Lung microvascular endothelial cell (primary cell): ENCODE results near the gene SLC31A1. TPM values are rescaled to one million over a fixed set of nuclear protein-coding genes. Genes with fewer than 3 reads are reported as not detected.
"Not testable (repeated sequence)": the region's sequence is repeated elsewhere in the genome, so short reads cannot be mapped to it uniquely, and the experiment has no call there.

ENCODE experiments used
- DNase-seq, 2 donors: peaks; one replicate each; pipeline versions ENCODE4 v3.0.0 to v3.0.0-alpha.2; 2010; ENCODE audit warnings: low read depth in 2 of 2
- total RNA-seq: library from RNA; depleted of rRNA; stranded (reverse); fragments of >200 nt; gene quantifications from 2 replicates; pipeline ENCODE4 v1.2.1, GENCODE V29; 2014

The SLC31A1 gene
- total RNA-seq, 1 donor from 2014 or later = 13.7 TPM

DNA sequence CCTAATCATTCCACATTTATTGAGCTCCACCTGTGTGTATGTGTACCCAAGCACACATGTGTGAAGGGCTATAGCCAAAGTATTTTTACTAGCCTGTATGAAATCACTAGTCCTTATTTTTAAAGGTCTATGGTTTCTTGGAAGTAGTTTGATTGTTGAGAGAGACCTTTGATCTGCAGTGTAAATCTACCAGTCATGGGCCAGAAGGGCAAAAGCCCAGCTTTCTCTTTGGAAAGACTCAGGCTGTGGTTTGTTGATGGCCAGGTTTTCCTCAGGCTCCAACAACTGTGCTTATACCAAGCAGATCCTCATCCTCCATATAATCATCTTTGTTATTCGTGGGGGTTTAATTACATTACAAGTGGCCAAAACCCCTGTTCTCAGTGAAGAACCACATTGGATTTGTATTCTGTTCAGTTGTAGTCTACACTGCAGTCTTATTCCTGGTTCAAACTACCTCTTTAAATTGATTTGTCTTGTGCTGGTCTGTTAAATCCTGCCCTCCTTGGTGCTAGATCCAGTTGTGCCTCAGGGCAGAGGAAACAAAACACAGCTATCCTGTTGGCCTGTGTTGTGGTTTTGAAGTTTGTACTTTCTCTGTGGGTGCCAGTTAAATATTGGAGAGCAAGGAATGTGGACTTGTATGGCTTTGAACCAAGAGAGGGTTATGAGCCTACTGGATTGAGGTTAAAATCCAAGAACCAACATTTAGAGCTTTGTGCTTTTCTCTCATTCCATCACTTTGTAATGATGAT, 40.8 kb downstream of the SLC31A1 start:
- no peak for DNase-seq

DNA sequence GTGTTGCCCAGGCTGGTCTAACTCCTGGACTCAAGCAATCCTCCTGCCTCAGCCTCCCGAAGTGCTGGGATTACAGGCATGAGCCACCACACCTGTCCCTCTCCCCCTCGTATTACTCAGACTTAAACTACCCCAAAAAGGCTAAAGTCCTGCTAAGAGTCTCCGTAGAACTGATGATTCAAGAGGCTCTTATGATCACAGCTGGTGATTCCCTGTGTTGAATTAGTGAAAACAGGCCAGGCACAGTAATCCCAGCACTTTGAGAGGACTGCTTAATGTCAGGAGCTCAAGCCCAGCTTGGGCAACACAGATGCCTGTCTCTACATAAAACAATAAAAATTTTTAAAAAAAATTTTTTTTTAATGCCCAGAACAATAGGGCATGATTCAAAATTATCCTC, 44.8 kb downstream of the SLC31A1 start:
- DNase-seq = no peak

DNA sequence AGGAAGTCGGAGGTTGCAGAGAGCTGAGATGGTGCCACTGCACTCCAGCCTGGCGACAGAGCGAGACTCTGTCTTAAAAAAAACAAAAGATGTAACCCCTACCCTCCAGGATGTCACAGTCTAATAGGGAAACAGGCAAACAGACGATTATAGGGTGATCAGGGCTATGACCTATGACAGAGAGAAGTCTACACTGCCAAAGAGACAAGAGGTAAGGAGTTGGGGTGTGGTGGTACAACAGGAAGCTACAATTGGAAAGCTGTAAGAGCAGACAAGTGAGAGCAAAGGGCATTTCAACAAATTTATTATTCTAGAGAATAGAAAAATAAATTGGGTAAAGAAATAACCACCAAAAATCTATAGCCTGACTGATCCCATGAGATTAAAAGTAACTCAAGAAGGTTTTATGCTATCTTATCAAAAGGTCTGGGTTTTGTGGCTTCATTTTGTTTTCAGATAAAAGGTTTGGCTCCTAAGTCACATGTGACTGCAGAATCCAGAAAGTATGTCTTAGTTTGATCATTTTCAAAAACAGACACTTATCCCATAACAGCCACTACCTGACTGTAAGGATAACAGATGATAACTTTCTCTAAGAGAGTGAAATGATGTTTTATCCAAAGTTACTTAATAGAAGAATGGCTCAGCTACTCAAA, 46.7 kb downstream of the SLC31A1 start:
- DNase-seq = no peak

DNA sequence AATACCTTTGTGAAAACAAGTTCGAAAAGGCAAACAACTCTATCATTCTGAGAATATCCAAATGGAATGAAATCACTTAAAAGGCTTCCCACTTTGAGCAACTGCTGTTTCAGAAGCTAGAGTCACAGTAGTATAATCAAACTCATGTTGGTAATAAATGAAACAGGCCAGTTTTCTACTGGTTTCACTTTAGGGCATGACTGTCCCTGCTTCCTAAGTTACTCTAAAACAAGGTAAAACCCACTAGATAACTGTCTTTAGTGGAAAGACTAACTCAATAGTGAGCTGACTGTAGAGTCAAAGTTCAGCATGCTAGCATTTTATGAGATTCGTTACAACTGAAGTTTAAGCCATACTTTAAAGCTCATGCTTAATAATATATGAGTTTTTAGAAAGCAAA, 48.0 kb downstream of the SLC31A1 start:
- DNase-seq = no peak

DNA sequence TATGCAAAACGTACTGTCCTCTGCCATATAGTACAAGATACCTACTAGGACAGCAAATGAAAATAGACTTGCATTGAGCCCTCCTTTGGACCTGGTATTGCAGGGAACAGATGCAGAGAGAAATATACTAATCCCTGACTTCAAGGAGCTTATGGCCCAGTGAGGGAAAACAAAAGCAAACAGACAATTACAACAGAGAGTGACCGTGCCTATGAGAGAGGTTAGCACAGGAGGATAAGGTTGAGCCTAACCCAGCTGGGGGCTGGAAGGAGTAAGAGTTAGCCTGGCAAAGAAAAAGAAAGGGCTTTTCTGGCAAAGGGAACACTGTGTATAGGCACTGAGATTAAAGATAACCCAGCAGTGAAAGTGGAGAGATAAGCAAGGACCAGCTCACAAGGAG, 48.5 kb downstream of the SLC31A1 start:
- no peak for DNase-seq

DNA sequence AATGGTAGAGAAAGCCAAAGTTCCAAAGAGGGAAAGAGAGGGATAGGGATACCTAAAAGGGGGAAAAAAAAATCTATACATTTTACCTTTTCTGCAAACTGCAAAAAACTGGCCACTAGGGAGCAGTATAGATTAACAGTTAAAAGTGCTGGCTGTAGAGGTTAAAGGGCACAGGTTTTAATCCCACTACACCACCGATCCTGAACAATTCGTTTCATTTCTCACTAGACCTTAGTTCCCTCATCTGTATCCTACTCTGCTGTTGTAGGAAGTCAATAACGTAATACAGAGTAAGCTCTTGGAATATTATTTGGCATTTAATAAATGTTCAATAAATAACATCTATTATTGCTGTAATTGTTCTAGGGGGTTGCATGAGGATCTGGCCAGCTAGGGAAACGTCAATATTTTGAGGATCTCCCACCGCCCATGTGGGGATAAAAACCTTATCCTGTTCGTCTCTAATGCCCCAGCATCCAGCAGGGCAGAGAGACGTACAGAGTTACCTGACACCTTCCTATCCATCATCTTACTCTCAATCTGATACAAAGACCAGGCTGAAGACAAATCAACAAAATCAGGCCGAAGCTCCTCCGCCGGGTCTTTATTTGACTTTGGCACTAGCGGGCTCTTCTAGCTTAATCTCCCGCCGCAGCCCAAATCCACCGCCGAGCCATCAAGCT, 53.3 kb downstream of the SLC31A1 start:
- peak; percentile 72 to 82 for DNase-seq

DNA sequence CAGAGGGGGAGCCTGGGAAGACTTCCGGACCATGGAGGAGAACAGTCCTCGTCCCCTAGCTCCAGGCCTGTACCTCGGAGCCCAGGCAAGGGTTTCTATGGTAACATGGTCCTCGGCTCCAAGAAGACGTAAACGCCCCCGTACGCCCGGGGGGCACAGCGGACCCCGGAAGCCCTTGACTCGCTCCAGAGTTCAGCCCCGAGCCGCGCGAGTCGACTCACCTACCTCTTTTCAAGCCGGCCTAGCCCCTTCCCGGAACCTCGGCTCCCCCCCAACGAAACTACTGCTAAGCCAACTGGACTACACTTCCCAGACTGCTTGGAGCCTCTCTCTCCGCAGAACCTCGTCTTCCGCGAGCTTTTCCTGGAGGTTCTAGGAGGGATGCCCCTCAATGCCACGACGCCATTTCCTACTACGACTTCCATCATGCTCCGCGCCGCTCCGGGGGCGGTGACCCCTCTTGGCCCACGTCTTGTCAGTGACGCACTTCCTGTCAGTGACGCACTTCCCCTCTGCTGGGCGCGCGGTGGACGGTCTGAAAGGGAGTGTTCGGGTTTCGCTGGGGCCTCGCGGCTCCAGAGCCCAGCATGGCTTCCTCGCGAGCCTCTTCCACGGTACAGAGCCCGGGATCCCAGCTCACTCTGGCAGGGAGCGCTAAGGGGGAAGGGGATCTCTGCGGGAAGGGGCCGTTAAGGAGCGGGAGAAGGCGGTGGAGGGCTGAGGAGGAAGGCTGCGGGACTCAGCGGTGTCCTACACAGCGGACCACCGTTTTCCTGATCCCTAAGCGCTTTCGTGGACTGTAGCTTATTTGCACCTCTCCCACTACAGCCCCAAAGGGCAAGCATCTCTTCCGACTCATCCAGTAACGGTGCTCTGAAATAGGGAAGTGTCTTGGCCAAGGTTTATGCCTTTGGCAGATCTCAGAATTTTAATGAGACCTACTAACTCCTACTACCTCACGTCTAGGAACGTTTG, 54.1 kb downstream of the SLC31A1 start, which contains the start of the genes CDC26 and PRPF4:
TSS of gene CDC26 (minus strand) at position 416 of the 975 bp plus-strand sequence. CDS start 3,065 bp downstream, outside the sequence.
TSS of gene PRPF4 (plus strand) at position 502 of the 975 bp plus-strand sequence. CDS start at position 588, 86 bp downstream.
- DNase-seq = peak; percentile 99

DNA sequence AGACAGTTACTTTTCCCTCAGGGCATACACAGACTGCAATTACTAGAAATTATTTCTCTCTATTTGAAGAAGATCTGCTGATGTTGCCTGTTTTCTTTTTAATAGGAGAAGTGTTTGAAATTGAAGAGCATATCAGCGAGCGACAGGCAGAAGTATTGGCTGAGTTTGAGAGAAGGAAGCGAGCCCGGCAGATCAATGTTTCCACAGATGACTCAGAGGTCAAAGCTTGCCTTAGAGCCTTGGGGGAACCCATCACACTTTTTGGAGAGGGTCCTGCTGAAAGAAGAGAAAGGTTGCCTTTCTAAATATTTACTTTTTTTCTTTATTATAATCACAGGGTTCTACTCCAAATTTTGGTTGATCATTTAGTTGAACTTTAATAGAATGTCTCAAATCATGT, 57.5 kb downstream of the SLC31A1 start:
- no peak for DNase-seq

DNA sequence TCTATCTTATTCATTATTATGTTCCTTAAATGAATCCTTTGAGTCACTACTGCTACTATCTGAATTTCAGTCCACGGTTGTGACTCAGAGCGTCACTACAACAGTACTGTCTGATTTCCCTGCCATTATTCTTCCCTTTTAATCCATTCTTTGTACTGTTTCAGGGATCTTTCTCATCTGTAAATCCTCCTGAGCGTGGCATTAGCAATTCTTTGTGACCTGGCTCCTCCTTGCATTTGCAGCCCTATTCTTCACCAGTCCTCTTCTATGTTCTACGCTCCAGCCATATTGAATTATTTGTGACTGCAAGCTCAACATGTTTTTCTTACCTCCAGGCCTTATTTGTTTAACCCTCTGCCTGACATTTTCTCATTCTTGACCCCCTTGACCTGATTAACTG, 60.0 kb downstream of the SLC31A1 start:
- no peak for DNase-seq

DNA sequence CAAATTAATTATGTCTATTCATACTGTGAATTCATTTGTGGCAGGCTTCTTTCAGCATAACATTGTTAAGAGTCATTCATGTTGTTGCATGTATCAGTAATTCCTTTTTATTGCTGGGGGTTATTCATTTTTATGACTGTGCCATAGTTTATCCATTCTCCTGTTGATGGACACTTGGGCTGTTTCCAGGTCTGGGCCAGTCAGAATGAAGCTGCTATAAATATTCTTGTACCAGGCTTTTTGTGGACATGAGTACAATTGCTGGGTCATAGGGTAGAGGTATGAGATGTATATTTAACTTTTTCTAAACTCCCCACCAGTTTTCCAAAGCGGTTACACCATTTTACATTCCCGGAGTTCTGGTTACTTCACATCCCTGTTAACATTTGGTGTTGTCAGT, 67.7 kb downstream of the SLC31A1 start:
- peak in 1 of 2 donors; percentile 43 for DNase-seq

DNA sequence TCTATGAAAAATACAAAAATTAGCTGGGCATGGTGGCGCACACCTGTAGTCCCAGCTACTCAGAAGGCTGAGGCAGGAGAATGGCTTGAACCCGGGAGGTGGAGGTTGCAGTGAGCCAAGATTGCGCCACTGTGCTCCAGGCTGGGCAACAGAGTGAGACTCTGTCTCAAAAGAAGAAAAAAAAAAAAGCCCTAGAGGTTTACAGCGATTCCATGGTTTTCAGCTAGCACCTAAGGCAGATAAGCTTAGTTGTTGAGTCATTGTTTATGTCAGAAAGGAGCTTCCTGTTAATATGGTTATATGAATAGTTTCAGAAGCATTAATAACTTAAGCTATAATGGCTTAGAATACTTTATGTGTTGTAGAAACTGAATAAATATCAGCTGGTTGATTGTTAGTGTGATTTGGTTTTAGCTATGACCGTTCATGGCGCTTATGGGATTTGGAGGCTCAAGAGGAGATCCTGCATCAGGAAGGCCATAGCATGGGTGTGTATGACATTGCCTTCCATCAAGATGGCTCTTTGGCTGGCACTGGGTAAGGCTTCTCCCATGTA, 68.8 kb downstream of the SLC31A1 start:
- DNase-seq = peak in 1 of 2 donors; percentile 44

DNA sequence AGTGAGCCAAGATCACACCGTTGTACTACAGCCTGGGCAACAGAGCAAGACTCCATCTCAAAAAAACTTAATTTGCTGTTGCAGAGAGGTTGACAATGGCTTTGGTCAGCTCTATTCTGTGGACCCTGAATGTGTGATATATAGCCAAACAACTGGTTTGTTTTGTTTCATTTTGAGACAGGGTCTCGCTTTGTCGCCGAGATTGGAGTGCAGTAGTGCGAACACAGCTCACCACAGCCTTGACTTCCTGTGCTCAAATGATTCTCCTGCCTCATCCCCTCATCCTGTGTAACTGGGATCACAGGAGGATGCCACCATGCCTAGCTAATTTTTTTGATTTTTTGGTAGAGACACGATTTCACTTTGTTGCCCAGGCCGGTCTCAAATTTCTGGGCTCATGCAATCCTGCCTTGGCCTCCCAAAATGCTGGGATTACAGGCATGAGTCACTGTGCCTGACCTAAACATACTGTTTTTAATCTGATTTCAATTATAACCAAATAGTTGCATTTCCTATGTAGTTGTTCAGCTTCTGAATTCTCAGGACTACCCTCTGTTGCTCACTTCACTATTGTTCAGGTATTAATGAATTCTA, 72.0 kb downstream of the SLC31A1 start:
- DNase-seq = no peak

DNA sequence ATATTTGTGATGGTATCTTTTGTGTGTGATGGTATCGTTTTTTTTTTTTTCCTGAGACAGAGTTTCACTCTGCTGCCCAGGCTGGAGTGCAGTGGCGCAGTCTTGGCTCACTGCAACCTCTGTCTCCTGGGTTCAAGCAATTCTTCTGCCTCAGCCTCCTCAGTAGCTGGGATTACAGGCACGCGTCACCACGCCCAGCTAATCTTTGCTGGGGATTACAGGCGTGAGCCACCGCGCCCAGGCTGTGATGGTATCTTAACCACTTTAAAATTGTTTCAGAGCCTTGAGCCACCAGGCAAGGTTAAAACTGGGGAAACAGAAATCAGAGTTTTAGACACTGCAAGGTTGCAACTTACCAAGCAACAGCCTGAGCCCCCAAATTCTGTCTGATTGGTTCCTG, 74.9 kb downstream of the SLC31A1 start:
- DNase-seq = not testable (repeated sequence)

DNA sequence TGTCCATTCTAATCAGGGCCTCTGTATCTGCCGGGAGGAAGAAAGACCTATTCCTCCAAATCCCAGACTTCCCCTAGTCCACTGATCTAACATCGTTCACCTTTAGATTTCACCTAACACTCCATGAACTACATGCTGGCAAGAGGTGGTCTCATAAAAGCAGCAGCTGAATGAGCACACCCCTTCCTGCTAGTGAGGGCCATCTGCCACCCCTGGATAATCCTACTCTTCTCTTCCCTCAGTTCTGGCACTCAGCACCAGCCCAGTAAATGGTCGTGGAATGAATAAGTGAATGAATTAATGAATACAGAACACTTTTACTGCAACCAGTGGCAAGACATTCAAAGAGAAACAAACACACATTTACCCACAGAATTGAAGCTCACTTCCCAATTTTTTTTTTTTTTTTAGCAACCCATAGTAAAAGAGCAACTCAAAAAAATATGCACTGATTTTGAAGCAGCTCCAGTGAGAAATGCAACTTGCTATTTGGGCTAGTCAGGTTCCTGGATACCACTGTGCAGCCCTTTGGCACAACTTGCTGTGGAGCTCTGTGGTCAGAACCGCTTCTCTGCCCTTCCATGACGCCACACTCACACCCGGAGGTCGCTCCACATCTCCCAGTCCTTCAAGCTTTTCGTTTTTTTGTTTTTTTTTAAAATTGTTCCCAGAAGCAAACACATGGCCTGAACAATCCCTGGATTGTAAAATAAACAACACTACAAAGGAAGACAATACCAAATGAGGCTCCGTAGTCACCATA, 75.6 kb downstream of the SLC31A1 start:
- no peak for DNase-seq

DNA sequence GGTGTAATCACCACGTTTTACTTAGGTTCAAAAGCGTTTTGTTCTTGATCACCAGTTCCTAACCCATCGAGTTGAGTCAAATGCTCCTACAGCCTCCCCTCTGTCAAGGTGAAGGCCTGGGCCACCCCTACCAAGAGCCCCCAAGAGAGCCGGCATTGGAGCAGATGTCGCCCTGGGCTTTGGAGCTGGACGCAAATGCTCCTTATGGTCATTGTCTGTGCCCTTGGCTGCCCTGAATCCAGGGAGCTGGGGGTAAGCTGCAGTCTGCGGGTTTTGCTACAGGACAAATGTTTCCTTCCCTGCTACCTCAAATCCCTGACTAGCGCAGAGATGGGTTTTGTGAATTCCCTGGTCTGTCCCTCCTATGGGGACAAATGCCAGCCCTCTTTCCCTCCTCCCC, 77.0 kb downstream of the SLC31A1 start:
- no peak for DNase-seq

DNA sequence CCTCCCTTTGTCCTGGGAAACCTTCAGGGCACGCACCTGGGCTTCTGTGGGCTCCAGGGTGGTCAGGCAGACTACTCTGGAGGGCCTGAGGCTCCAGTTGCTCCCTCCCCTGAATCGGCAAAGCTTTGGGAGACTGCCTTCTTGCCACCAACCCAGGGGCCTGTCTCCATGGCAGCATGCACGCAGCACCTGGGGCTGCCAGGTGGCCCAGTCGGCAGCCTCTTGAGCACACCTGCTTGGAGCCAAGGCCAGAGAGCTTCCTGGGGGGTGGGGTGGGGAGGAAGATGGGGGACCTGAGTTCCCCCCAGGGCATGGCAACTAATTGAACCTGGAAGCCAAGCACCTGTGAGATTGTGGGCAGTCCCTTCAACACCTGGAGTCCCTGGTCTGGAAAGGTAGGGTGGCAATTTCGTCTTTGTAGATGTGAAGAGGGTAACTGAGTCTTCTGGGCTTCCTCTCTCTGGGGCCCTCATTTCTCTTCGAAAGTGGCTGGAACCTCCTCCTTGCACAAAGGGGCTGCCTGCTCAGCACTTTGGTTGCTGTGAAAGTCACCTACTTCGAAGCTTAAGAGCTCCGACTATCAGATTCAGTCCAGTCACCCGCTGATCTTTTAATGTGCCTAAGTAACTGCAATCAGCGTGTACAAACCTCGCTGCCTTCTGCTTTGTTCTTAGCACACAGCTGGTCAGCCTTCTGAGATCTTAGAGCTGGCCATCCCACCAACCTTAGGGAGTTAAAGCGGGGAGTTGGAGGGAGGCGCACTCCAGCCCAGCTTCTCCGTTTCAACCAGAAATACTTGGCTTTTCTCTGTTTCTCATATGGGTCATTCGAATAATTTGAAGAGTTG, 77.8 kb downstream of the SLC31A1 start:
- DNase-seq = no peak

DNA sequence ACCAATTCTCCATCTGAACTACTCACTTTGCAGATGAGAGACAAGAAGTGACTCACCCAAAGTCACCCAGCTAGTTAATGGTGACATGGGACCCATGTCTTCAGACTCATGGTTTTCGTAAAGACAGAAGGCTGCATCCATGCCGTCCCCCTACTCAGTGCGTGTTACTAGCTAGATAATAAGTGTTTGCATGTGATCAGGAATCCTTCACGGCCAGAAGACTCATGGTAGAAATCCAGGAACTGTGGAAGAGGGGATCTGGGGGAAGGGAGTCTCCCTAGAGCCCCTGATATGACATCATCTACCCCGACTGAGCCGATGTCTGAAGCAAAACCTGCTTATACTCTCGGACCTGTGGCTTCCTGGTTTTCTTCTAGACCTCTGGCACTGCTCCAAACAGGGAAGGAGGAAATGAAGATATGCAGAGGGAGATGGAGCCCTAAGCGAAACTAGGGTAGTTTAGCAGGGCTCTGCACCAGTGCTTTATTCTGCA, 78.5 kb downstream of the SLC31A1 start:
- peak in 1 of 2 donors; percentile 68 for DNase-seq

DNA sequence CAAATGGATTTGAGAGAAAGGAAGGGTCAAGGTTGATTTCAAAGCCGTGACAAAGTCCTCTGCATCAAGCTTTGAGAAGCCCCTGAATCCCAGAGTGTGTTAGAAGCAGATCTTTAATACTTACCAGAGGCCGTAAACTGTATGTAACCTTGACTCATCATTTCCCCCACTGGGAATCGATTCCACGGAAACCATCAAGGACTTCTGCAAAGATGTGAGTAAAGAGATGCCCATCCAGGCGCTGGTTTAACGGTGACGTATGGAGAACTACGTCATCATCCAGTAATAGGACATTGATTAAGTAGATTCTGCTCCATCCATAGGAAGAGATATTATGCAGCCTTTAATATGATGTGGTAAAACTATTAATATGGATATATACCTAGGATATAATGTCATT, 80.2 kb downstream of the SLC31A1 start:
- no peak for DNase-seq
